ENCODE data around the gene ZNF414. TPM values are rescaled to one million over a fixed set of nuclear protein-coding genes. Genes with fewer than 3 reads are reported as not detected.

The ZNF414 gene
- total and polyA plus RNA-seq, 9 of the 15 experiments (the other 6 are each of a cell fraction or from before 2014, with no cell fraction given): 0.03 to 27.2 (median 2.2) TPM; not detected in 2

GRCh38 chr19:8504171-8504570 lies 9.8 kb downstream of the ZNF414 start (continued):
- no peak for TF ChIP-seq ARID4B (CRISPR knock-in tag; IDR thresholded peaks at IDR 0.05)
- no peak for TF ChIP-seq ZBTB34 (CRISPR knock-in tag; IDR thresholded peaks at IDR 0.05)
- TF ChIP-seq SOX6 (IDR thresholded peaks at IDR 0.05): peak; percentile 89
- TF ChIP-seq CLOCK (CRISPR knock-in tag; IDR thresholded peaks at IDR 0.05; ENCODE audit: borderline replicate concordance): no peak
- no peak for TF ChIP-seq ID3 (CRISPR knock-in tag; IDR thresholded peaks at IDR 0.05)
- TF ChIP-seq ID3 (tag; IDR thresholded peaks at IDR 0.05): no peak
- TF ChIP-seq DPF2 (IDR thresholded peaks at IDR 0.05): peak; percentile 73; the same call in 1 of the 2 replicates
- no peak for TF ChIP-seq CHD1 (IDR thresholded peaks at IDR 0.05; ENCODE audit: low read length)
- no peak for TF ChIP-seq NR3C1 (CRISPR knock-in tag; IDR thresholded peaks at IDR 0.05)
- TF ChIP-seq PHF20 (IDR thresholded peaks at IDR 0.05; ENCODE audit: partially characterized antibody): no peak
- TF ChIP-seq SRF (CRISPR knock-in tag; IDR thresholded peaks at IDR 0.05): 0 out of 4 replicates have a peak, but pooled peaks of 1 of the 2 experiments have one; percentile 59
- peak; percentile 63; the same call in 1 of the 2 replicates for TF ChIP-seq CTBP1 (IDR thresholded peaks at IDR 0.05; ENCODE audit: borderline replicate concordance)
- TF ChIP-seq CBFA2T3 (IDR thresholded peaks at IDR 0.05): peak; percentile 66
- 0 out of 2 replicates have a peak, but pooled peaks have one; percentile 33 for TF ChIP-seq ATF7 (IDR thresholded peaks at IDR 0.05)
- TF ChIP-seq PML (IDR thresholded peaks at IDR 0.05; ENCODE audit: low read length): no peak
- TF ChIP-seq BRCA1 (IDR thresholded peaks at IDR 0.05): no peak
- no peak for TF ChIP-seq BRCA1 (CRISPR knock-in tag; IDR thresholded peaks at IDR 0.05)
- TF ChIP-seq HNRNPK (IDR thresholded peaks at IDR 0.05; ENCODE audit: low read depth, low read length, poor library complexity, severe bottlenecking): no peak
- peak; percentile 69; the same call in 1 of the 2 replicates for TF ChIP-seq VEZF1 (CRISPR knock-in tag; IDR thresholded peaks at IDR 0.05)
- TF ChIP-seq SMAD2 (IDR thresholded peaks at IDR 0.05; ENCODE audit: low read depth, low read length): no peak
- no peak for TF ChIP-seq MCM7 (IDR thresholded peaks at IDR 0.05)

Data from K562 (cell line).